HL-60 (cell line): ENCODE results near the gene AKR1D1.

Experiments
- POLR2AphosphoS5 ChIP-seq: IDR thresholded peaks from 2 replicates; pipeline ENCODE4 v1.6.1; 2012; ENCODE audit warnings: low read depth
- REST ChIP-seq: IDR thresholded peaks from 2 replicates; pipeline ENCODE4 v1.6.1; 2012; ENCODE audit warnings: low read depth; ENCODE audit not compliant: insufficient replicate concordance
- SPI1 ChIP-seq: IDR thresholded peaks from 2 replicates; pipeline ENCODE4 v1.6.1; 2012; ENCODE audit warnings: low read depth, mild to moderate bottlenecking, borderline replicate concordance
- TF ChIP-seq, protein P1 (sequence below): IDR thresholded peaks from one replicate; pipeline ENCODE4 v1.5.1; 2011; ENCODE audit warnings: low read length, control low read depth, inconsistent platforms; ENCODE audit not compliant: insufficient read depth

GRCh38 chr7:138122162-138122561 is 45.9 kb downstream of the AKR1D1 start:
- TF ChIP-seq, protein P1, sequence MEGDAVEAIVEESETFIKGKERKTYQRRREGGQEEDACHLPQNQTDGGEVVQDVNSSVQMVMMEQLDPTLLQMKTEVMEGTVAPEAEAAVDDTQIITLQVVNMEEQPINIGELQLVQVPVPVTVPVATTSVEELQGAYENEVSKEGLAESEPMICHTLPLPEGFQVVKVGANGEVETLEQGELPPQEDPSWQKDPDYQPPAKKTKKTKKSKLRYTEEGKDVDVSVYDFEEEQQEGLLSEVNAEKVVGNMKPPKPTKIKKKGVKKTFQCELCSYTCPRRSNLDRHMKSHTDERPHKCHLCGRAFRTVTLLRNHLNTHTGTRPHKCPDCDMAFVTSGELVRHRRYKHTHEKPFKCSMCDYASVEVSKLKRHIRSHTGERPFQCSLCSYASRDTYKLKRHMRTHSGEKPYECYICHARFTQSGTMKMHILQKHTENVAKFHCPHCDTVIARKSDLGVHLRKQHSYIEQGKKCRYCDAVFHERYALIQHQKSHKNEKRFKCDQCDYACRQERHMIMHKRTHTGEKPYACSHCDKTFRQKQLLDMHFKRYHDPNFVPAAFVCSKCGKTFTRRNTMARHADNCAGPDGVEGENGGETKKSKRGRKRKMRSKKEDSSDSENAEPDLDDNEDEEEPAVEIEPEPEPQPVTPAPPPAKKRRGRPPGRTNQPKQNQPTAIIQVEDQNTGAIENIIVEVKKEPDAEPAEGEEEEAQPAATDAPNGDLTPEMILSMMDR: no peak
- TF ChIP-seq SPI1 (no peak), POLR2AphosphoS5 (no peak), REST (no peak)
